H4 (cell line): ENCODE measurements around the gene BRSK1. TPM values are rescaled to one million over a fixed set of nuclear protein-coding genes. Genes with fewer than 3 reads are reported as not detected.

Experiments used
- DNase-seq: peaks from one replicate; pipeline ENCODE4 v3.0.0-alpha.2; 2015; ENCODE audit warnings: low spot score
- total RNA-seq: library from RNA; depleted of rRNA; stranded (reverse); fragments of >200 nt; shearing (Covaris generic); gene quantifications from 2 replicates; pipeline ENCODE4 v1.2.3, GENCODE V29; 2014; rRNA removed

The BRSK1 gene
- total RNA-seq: 4.6 and 13.1 TPM in 2 replicates

GRCh38 chr19:55283548-55284377 is at the start of gene BRSK1:
Gene BRSK1 (plus strand): TSS chr19:55283997. CDS start chr19:55284443, 446 bp downstream.
- peak; percentile 89 for DNase-seq

- no peak for DNase-seq
These were observed 45.8 kb upstream of the BRSK1 start for GRCh38 chr19:55238030-55238429.

GRCh38 chr19:55239004-55239403 is 44.8 kb upstream of the BRSK1 start:
- DNase-seq: no peak

- DNase-seq: no peak
These were observed 43.1 kb upstream of the BRSK1 start for GRCh38 chr19:55240713-55241020.

DNA sequence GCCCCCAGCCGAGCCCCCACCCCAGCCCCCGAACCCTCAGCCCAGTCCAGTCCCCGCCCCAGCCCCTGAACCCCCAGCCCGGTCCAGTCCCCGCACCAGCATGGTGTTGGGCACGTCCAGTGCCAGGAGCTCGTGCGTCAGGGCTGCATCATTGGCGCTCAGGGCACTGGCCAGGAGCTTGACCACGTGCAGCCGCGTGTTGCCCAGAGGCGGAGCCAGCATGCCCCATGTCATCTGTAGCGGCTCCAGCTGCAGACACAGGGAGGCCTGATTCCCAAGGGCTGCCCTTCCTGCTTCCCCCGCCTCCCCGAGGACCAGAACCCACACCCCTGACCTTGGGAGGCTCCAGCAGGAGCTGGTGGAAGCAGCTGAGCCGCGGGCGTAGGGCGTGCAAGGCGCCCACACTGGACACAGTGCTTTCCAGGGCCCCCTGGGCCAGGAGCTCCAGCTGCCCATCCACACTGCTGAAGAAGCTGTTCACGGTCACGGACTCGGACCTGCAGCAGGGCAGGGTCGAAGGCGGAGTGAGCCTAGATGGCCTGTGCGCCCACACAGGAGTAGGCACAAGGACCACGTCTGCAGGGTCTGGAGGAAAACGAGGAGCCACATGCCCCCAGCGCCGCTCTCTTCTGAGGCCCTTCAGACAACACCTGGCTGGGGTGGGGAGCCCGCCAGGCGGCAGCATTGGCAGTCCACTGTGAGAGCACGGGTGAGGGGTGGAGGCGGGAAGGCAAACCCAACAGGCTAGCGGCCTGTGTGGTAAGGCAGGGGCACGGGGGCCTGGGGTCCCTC is 42.5 kb upstream of the BRSK1 start:
- DNase-seq: no peak

DNA sequence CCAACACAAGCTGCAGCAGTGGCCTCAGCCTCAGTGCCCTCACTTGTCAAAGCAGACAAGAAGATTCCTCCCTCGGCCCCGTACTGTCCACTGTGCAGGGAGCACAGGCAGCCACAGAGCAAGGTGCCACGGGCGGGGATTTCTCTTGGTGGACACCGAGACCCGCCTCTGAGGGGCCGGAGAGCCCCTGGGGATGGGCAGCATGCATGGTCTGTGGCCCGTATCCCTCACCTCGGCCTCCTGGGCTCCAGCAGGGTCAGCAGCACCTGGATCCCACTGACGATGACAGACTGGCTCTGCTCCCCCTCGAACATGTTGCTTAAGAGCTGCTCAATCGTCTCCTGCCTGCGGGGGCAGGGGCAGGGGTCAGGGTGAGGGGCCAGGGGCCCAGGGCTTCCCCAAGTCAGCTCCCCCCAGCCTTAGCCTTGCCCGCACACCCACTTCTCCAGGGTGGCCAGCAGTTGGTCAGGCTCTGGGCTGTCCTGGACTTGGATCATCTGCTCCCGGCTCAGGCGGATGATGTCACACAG is 41.8 kb upstream of the BRSK1 start:
- DNase-seq: no peak

GRCh38 chr19:55242517-55242916 is 41.3 kb upstream of the BRSK1 start:
- no peak for DNase-seq

- DNase-seq: no peak
These were observed 39.7 kb upstream of the BRSK1 start for GRCh38 chr19:55244004-55244680.

DNA sequence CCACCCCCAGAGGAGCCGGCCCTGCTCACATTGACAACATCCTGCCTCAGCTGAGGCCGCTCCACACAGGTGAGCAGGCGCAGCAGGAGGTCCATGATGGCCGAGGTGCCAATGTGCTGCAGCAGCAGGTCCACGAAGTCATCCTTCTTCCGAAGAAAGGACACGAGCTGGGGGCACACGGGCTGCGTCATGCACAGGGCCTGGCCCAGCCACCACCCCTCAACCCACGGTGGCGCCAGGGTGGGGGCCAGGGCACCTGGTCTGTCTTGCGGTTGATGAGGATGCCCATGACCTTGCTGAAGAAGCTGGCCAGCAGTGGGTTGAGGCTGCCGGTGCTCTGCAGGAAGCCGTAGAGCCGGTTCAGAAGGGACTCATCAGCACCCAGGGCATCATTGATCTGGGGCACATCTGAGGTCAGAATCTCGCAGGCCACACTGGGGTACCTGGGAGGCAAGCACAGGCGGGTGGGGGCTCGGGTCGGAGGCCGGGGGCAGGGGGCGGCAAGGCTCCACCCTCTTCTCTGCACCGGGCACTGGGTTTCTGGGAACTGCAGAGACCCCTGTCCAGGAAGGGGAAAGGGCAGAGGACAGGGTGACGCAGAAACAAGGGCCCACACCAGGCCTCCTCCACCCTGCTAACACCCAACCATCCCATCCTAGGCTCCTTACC is 38.4 kb upstream of the BRSK1 start:
- no peak for DNase-seq

- DNase-seq: no peak
These were observed 37.0 kb upstream of the BRSK1 start for GRCh38 chr19:55246462-55247451.

- DNase-seq: no peak
These were observed 36.1 kb upstream of the BRSK1 start for GRCh38 chr19:55247621-55248099.

GRCh38 chr19:55248166-55248675 is 35.6 kb upstream of the BRSK1 start:
- no peak for DNase-seq

GRCh38 chr19:55248704-55249103 is 35.1 kb upstream of the BRSK1 start:
- no peak for DNase-seq

DNA sequence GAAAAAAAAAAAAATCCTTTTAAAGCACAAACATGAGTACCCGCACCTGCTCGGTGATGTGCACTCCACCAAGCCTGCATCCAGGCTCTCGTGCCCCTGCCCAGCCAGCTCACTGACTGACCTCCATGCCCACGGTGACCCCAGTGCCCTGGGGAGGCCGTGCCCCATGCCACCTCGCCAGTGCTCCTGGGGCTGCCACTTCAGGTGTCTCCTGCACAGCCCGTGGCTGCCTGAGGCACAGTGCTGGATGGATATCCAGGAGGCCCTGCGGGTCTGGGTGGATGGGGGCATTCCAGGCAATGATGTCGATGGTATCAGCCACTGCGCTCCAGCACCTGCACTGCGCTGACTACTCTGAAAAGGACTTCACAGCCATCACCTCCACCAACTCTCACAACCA is 34.0 kb upstream of the BRSK1 start:
- no peak for DNase-seq

DNA sequence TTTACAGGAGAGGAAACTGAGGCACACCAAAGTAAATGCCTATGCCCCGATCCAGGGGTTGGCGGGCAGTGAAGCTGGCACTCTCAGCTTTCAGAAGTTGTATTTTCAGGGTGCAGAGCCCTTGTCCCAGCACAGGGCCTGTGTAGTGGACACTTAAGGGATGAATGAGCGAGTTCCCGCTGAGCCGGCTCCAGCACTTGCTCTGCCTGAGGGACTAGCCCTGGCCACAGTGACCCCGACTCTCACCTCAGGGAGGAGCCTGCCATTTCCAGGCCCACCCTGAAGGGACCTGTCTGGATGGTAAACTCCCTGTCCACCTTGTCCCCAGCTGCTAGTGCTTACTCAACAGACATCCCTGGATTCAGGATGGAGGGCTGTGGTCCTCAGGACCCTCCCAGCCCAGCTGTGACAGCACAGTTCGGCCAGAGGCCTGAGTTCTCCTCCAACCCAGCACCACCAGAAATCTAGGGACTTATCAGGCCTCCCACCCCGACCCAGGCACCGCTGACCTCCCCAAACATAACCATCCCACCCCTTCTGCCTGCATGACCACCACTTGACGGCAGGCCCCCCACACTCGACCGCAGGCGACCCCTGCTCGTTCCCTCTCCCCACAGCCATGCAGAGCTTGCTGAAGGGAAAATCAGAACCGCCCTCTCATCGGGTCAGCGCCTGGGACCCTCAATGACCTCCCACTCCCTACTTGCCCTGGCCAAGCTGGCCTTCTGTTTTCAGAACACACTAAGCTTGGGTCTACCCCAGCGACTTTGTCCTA is 33.3 kb upstream of the BRSK1 start:
- DNase-seq: no peak

- no peak for DNase-seq
These were observed 32.3 kb upstream of the BRSK1 start for GRCh38 chr19:55251341-55252081.

DNA sequence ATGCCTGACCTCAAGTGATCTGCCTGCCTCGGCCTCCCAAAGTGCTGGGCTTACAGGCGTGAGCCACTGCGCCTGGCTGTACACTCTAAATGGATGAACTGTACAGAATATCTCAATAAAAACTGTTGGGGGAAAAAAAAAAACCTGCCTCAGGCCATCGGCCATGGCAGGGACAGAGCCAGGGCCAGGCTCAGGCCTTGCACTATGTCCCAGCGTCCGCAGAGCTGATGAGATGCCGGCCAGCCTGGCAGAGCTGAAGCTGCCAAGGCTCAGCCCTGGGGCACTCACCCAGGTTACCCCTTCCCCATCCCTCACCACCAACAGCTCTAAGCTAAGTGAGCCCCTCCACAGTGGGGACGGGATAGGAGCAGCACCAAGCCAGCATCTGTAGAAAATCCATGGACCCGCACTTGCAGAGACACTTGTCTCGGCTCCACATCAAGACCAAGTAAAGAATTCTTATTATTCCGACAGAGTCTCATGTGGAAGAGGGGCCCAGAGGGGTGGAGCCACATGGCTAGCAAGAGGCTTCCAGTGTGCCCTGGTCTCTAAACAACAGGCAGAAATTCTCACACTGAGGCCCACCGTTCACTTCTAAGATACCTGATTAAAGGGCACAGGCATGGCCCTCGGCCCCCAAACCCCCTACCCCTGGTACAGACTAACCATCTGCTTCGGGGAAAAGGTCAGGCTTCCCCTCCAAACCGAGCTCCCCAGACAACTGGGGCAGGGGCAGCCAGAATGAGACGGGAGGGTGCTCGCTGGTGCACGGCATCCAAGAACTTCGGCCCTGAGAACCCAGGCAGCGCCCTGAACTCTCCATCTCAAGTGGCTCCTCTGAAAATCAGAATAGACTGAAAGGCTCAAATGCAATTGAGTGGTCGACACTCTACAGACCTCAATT is 30.8 kb upstream of the BRSK1 start:
- no peak for DNase-seq
